HG02588 (cell line): ENCODE results near the gene CD248.
"Not testable (repeated sequence)": the region's sequence is repeated elsewhere in the genome, so short reads cannot be mapped to it uniquely, and the experiment has no call there.

Experiments
- ATAC-seq: cut with Tn5 transposase; IDR thresholded peaks from one replicate; pipeline ENCODE4 v1.9.1; 2021; ENCODE audit warnings: mild to moderate bottlenecking, moderate library complexity; ENCODE audit not compliant: unreplicated experiment

CD248 gene

DNA sequence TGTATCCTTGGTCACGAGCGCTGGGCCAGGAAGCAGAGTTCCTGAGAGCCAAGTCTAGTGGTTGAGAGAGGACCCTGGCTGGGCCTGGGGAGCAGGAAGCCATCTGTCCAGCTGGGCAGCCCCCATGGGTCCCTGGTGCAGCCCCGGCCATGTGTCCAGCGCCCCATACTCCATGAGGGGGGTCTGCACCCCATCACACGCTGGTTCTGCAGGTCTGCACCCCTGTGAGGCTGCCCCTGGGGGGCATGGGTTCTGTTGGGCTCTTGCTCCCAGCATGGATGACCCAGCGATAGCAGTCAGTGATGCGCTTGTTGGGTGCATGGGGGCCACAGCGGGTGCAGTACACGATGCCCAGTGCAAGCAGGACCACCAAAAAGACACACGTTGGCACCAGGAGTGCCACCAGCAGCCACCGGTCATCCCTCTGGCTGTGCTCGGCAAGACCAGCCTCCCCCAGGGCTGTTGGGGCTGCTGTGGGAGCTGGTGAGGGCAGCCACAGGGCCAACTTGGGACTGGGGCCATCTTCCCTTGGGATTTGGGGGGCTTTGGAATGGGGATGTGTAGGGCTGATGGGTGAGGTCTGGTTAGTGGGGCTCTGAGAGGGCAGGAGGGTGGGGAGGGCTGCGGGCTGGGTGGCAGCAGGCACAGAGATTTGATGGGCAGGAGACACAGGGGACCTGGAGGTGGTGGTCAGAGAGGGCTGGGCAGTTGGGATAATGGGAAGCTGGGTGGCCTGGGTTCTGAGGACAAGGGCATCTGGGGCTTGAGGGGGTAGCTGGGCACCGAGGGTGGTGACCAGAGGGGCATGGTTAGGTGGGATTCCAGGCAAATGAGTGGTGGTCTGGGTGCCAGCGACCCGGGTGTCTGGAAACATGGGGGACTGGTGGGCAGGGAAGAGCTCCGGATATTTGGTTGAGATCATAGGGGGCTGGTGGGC, 2.0 kb downstream of the CD248 start:
- no peak for ATAC-seq

DNA sequence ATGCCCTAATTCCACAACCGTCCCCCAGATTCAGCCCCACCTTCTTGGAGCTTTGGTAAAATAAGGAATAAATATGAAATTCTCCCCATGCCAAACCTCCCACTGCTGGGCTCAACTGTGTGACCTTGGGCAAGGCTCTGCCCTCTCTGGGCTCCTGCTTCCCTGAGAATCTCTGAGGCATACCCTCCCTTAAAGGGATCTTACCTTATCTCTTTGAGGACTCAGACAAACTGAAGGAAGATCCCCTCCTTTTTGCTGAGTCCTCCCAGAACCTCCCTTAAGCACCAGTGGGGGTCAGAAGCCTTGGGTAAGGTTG, 2.7 kb downstream of the CD248 start:
- no peak for ATAC-seq

DNA sequence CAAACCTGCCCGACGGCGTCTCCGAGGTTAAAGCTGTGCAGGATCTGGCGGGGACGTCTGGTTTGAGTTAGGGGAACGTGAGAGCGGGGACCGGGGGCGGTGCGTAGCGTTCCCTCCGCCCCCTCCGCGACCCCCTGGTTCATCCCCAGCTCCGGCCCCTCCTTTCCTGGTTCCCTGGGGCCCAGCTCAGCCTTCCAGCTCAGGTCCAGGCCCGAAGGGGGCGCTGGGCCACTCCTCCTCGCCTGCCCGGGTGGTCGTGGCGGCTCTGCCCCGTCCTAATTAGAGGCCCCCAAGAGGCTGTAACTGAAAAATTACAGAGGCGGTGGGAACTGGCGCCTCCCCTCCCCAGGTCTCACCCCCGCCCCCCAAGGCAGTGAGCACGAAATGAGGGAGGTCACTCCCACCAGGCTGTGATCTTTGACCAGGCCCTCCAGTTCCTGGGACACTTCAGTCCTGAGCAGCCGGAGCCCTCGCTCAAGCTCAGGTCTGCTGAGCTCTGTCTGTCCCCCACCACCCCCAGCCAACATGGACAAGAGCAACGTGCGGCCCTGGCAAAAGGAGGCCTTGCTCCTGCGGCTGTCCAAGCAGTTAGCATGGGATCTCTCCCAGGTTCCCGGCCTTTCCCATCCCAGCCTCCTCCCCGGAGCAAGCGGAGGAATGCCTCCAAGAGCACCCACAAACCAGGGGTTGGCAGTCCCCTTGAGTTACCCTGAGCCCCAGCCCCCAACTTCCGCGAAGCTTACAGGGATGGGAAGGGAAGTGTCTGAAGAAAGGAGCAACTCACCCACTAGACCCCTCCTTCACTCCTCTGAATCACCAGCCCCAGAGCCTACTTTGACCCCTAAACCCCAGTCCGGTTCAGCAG, 3.3 kb downstream of the CD248 start:
- ATAC-seq = no peak

DNA sequence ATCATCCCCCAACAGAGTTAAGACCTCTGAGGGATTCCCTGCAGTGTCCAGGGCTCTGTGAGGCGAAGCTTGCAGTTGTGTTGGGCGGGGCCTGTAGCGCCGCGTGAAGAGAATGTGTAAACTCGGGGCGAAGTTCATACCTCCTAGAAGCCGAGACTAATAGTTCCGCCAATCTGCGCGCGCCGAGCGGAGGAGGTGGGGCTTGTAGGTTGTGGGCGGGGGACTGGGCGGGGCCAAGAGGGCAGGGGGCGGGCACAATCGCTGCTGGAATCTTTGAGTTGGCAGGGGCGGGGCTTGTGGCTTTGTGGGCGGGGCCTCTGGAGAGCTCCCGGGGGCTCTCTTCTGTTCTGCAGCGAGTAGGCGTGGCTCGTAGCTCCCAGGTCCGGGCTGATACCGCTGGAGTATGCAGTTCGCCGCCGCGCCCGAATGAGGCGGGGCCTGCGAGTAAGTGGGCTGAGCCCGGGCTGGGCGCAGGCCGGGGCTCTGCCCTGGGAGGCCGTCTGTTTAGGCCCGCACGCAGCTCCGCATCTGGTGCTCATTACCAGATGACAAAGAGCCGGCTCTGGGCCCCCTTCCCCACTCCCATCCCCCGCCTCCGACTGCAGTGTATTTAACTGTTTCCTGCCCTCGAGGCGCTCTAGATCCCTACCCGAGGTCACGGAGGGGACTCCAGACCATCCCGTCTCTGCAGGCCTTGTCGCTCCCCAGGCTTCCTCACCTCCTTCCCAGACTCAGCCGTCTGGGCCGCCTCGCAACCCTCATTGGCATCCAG, 4.1 kb downstream of the CD248 start:
- ATAC-seq = peak; percentile 58

DNA sequence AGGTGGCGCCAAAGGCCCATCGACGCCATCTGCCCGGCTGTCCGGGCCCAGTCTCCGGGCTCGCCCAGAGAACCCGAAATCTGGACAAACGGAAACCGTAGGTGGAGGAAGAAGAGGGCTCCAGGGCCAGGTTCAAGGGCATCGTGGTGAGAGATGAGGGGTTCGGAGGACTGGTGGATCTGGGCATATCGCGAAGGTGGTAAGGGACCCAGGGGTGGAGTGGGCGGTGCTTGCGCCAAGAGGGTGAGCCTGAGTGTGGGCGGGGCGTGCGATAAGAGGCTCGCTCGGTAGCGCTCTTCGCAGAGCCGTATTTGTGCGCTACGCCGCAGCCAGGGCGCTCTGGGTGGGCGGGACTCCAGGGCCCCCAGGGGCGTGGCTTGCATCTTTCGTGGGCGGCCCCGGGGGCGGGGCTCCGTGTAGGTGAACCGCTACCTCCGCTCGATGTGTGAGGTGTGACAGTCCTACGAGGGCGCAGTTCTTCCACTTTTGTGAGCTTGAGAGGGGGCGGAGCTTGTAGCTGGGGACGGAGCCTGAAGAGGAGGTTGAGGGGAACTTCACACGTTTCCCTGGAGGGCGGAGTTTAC, 4.8 kb downstream of the CD248 start:
- ATAC-seq = peak; percentile 58

DNA sequence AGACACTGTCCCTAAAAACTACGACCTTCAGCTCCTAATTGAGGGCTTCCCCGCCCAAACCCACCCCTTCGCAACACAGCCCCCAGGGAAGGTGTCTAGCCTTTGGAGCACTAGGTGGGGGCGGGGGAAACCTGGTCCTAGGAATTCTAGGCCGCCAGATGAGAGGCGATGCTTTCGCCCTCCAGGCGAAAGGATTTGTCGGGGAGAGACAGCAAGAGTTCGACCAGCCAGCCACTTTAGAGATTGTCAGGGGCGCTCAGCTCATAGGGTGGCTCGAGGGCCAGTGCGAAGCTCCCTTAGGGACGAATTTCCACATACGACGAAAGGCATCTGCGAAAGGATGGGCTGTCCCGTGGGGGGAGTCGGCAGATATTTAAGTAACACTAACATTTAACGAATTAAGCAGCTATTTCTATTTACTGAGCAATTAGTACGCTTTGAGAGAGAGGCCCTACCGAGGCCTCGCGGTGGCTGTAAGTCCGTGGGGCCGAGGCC, 5.3 kb downstream of the CD248 start:
- no peak for ATAC-seq

DNA sequence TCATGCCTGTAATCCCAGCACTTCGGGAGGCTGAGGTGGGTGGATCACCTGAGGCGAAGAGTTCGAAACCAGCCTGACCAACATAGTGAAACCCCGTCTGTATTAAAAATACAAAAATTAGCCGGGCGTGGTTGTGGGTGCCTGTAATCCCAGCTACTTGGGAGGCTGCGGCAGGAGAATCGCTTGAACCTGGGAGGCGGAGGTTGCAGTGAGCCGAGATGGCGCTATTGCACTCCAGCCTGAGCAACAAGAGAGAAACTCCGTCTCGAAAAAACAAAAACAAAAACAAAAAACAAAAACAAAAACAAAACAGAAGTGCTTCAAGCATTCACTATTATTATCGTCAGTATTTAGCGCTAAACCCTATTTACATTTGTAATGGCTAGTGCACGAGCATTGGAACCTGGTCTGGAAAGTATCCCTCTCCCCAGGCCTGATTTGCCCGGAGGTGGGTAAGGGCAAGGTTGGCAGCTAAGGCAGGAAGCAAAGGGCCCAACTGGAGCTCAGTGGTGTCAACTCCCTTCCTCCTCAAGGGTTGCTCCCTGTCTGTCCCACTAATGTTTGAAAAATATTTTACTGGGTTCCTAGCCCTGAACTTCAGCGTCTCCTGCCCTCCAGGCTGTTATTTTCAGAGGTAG, 5.9 kb downstream of the CD248 start:
- ATAC-seq = not testable (repeated sequence)

DNA sequence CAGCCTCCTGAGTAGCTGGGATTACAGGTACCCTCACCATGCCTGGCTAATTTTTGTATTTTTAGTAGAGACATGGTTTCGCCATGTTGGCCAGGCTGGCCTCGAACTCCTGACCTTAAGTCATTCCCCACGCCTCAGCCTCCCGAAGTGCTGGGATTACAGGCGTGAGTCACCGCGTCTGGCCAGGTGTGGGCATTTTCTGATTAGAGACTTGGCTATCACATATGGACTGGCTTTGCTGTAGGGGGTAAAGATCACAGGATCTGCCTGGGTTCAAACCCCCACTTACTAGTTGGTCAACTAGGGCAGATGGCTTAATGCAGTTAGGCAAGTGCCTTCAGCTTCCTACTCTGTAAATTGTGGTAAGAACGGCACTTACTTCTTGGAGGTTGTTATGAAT, 6.5 kb downstream of the CD248 start:
- no peak for ATAC-seq

DNA sequence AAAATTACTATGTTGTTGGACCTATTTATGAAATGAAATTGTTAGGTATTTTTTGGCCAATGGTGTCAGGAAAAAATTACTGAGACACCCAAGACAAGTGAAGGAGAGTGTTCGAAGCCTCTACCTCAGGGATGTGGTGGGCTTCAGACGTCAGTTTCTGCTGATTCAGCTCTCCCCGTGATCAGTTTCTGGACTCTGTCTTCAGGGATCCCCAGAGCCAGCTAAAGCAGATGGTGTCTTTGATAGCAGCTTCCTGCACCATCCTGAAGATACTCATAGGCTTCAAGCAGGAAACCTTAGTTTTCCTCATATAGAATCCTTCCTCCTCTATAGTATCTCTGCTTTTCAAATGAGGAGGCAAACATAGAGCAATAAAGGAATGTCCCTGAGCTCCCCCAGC, 7.4 kb downstream of the CD248 start:
- ATAC-seq = no peak

DNA sequence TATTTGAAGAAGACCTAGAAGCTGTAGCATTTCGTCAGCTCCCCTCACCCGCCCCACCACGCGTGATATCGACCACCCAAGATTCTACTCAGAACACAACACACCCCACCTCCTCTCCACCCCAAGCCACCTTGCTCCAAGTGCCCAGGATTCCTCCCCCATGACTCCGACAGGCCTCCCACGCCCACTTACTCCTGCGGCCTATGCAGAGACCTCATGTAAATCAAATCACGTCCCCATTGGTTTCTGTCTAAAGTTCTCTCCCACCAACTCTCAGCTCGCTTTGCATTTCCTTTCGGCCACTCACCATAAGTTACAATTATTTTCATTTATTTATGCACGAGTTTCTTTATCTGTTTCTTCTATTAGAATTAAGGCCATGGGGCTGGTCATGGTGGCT, 14.2 kb downstream of the CD248 start:
- ATAC-seq = no peak

DNA sequence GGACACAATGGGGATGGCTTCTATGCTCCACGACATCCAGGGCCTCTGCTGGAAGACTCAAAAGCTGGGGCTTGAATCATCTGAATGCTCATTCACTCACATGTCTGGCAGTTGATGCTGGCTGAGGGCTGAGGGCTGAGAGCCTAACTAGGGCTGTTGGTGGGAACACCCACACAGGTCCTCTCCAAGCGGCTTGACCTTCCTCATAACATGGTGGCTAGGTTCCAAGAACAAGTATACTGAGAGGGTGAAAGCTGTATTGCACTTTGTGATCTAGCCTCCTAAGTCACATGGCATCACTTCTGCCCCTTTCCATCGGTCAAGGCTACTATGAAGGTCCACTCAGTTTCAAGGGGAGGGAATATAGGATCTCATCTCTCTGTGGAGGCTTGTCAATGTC, 17.7 kb downstream of the CD248 start:
- ATAC-seq = no peak

DNA sequence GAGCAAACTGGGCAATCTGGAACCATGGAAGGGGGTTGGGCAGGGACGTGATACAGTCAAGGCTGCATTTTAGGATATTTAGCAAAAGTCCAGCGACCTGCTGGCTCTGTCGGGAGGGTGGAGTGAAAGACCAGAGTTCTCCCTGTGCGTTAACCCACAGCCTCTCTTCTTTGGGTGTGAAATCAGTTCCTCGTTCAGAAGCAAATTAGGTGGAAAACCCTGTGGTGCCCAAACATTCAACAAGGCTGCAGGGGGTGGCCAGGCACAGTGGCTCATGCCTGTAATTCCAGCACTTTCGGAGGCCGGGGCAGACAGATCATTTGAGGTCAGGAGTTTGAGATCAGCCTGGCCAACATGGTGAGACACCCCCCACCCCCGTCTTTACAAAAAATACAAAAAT, 19.2 kb downstream of the CD248 start:
- ATAC-seq = no peak

DNA sequence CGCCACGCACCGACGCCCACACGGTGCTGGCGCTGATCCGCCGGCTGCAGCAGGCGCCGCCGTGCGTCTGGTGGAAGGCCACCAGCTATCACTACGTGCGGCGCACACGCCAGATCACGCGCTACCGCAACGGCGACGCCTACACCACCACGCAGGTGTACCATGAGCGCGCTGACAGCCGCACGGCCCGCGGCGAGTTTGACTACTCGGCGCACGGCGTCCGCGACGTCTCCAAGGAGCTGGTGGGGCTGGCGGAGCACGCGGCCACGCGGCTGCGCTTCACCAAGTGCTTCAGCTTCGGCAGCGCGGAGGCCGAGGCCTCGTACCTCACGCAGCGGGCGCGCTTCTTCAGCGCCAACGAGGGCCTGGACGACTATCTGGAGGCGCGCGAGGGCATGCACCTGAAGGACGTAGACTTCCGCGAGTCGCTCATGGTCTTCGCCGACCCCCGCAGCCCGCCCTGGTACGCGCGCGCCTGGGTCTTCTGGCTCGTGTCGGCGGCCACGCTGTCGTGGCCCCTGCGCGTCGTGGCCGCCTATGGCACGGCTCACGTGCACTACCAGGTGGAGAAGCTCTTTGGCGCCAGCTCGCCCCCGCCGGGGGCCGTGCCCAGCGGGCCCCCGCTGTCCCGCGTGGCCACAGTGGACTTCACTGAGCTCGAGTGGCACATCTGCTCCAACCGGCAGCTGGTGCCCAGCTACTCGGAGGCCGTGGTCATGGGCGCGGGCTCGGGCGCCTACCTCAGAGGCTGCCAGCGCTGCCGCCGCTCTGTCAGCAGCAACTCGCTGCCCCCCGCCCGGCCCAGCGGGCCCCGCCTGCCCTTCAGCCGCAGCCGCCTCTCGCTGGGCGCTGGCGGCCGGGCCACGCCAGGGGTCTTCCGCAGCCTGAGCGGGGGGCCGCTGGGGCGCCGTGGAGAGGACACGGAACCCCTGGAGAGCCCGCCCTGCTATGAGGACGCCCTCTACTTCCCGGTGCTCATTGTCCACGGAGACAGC, 21.9 kb downstream of the CD248 start:
- no peak for ATAC-seq

DNA sequence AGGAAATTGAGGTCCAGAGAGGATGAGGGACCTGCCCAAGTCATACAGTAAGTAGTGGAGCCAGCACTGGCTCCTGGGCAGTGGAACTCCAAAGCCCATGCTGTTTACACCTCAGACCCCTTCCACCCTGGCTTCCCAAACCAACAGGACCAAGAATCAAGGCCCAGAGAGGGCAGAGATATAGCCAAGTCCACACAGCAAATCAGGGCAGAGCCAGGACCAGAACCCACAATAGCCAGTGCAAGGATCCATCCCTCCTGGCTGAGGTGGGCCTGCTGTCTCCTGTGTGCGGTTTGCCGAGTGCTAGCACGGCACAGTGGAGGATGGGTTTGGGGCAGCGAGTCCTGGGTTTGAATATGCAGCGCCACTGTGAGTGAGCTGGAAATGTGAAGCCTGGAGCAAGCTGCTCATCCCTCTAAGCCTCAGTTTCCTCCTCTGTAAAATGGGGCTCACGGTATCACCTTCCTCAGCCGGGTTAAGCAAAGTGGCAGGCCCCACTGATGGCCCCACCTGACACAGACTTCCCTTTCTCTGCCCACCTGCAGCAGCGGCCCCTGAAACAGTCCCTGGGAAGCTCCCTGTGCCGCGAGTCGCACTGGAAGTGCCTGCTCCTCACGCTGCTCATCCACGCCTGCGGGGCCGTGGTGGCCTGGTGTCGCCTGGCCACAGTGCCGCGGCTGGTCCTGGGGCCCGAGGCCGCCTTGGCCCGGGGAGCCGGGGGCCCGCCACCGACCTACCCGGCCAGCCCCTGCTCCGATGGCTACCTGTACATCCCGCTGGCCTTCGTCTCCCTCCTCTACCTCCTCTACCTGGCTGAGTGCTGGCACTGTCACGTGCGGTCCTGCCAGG, 22.8 kb downstream of the CD248 start:
- ATAC-seq = no peak

DNA sequence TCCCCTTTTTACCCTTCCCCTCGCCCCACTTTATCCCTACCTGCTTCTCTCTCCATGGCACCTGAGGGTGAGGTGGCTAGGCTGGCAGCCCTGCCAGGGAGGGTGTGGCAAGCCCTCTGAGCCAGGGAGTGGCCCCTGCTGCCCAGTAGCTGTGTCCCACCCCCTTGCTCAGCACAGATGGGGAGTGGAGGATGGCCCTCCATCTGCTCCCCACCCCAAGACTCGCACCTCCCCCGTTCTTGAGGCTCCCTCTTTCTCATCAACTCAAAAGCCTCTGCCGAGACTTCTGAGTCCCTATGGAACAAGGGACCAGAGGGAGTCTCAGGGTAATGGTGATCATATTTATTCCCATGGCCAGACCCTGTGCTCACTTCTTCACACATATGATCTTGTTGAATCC, 23.5 kb downstream of the CD248 start:
- ATAC-seq = no peak

DNA sequence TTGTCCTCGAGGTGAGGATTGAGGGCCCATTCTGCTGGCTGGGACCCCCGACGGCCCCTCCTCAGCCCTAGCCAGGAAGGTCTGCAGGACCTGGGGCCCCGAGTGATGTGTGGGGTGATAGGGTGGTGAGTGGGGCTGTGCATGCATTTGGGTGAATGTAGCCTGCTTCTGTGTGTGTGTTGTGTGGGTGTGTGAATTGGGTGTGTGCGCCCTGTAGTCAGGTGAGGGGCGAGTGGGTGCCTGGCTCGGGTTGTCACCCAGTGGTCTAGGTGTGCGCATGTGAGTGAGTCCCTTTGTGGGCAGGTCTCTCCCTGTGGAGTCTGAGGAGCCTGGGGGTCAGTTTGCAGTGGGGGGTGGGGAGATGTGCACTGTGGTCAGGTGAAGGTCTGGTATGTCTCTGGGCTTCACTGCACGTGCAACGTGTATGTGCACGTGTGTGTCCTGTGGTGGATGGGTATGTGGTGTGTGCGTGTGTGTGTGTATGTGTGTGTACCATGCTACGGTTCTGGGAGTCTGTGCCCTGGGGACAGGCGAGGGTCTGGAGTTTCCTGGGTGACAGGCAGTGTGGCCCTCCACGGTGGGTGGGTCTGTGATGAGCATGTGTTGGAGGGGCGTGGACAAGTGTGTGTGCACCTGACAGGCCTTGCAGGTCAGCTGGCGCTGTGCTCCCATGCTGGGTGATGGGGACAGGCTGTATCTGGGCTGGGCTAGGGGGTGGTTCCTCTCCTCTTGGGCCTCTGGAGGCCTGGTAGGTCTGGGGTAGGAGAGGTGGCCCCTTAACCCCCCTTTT, 24.1 kb downstream of the CD248 start:
- no peak for ATAC-seq
